ENCODE results near the gene ODC1. TPM values are rescaled to one million over a fixed set of nuclear protein-coding genes. Genes with fewer than 3 reads are reported as not detected.
"Not testable (repeated sequence)": the region's sequence is repeated elsewhere in the genome, so short reads cannot be mapped to it uniquely, and the experiment has no call there.

The ODC1 gene
- total RNA-seq, 1 donor from 2014 or later, result 37.2 TPM

- ATAC-seq (no peak), DNase-seq (ENCODE audit: missing footprints) (no peak)
- intact Hi-C loops (cut with DNase I), result no loop called here
Observed at GRCh38 chr2:10462178-10463083, 14.3 kb upstream of the ODC1 start.

GRCh38 chr2:10460366-10460796 is 12.3 kb upstream of the ODC1 start:
- ATAC-seq, result no peak
- DNase-seq (ENCODE audit: missing footprints), result no peak
- intact Hi-C loops (cut with DNase I), result no loop called here

GRCh38 chr2:10457846-10458598 is 9.9 kb upstream of the ODC1 start:
- ATAC-seq, result no peak

GRCh38 chr2:10457195-10457594 is 9.1 kb upstream of the ODC1 start:
- intact Hi-C loops (cut with DNase I); DNase-seq (ENCODE audit: missing footprints); ATAC-seq: not testable (repeated sequence)

More at GRCh38 chr2:10457846-10458598, 9.9 kb upstream of the ODC1 start:
- intact Hi-C loops (cut with DNase I), result no loop called here
- no peak for DNase-seq (ENCODE audit: missing footprints)

- ATAC-seq, result peak; percentile 77
- DNase-seq (ENCODE audit: missing footprints), result no peak
- intact Hi-C loops (cut with DNase I), result no loop called here
Observed at GRCh38 chr2:10454505-10454904, 6.4 kb upstream of the ODC1 start.

GRCh38 chr2:10453905-10454298 is 5.8 kb upstream of the ODC1 start:
- peak; percentile 1 for ATAC-seq
- intact Hi-C loops (cut with DNase I), result no loop called here
- no peak for DNase-seq (ENCODE audit: missing footprints)

GRCh38 chr2:10452956-10453904 is 5.1 kb upstream of the ODC1 start:
- no peak for ATAC-seq
- intact Hi-C loops (cut with DNase I), result no loop called here
- DNase-seq (ENCODE audit: missing footprints), result no peak

GRCh38 chr2:10452312-10452711 is 4.2 kb upstream of the ODC1 start:
- intact Hi-C loops (cut with DNase I), result no loop called here
- DNase-seq (ENCODE audit: missing footprints), result no peak
- ATAC-seq, result no peak

GRCh38 chr2:10451819-10452218 is 3.7 kb upstream of the ODC1 start:
- no peak for DNase-seq (ENCODE audit: missing footprints)
- no peak for ATAC-seq
- intact Hi-C loops (cut with DNase I), result no loop called here

GRCh38 chr2:10449838-10450691 is 1.9 kb upstream of the ODC1 start:
- DNase-seq (ENCODE audit: missing footprints) (no peak), ATAC-seq (no peak)
- intact Hi-C loops (cut with DNase I), result loop anchor here (2.0 to 5.0 kb wide), 2 partner anchors 103 to 207 kb away; no protein-coding TSS in a partner anchor

GRCh38 chr2:10449486-10449831 is 1.3 kb upstream of the ODC1 start:
- no peak for ATAC-seq
- no peak for DNase-seq (ENCODE audit: missing footprints)
- intact Hi-C loops (cut with DNase I), result loop anchor here (2.0 to 5.0 kb wide), 2 partner anchors 103 to 208 kb away; no protein-coding TSS in a partner anchor

GRCh38 chr2:10448576-10449485 is 704 bp upstream of the ODC1 start:
- DNase-seq (ENCODE audit: missing footprints) (peak; percentile 95), ATAC-seq (peak; percentile 86)
- intact Hi-C loops (cut with DNase I), result loop anchor here (2.0 to 5.0 kb wide), 2 partner anchors 104 to 208 kb away; no protein-coding TSS in a partner anchor

GRCh38 chr2:10447300-10447894 is 730 bp downstream of the ODC1 start:
- DNase-seq (ENCODE audit: missing footprints) (no peak), ATAC-seq (peak; percentile 9)
- intact Hi-C loops (cut with DNase I), result loop anchor here (5.0 kb wide), 1 partner anchor 210 kb away; no protein-coding TSS in a partner anchor

GRCh38 chr2:10446631-10447030 is 1.5 kb downstream of the ODC1 start:
- intact Hi-C loops (cut with DNase I), result loop anchor here (5.0 kb wide), 1 partner anchor 211 kb away; no protein-coding TSS in a partner anchor
- DNase-seq (ENCODE audit: missing footprints), result no peak

GRCh38 chr2:10444463-10444862 is 3.7 kb downstream of the ODC1 start:
- no peak for ATAC-seq
- intact Hi-C loops (cut with DNase I), result no loop called here

More at GRCh38 chr2:10446631-10447030, 1.5 kb downstream of the ODC1 start:
- no peak for ATAC-seq

GRCh38 chr2:10442469-10443126 is 5.5 kb downstream of the ODC1 start:
- DNase-seq (ENCODE audit: missing footprints); ATAC-seq; intact Hi-C loops (cut with DNase I): not testable (repeated sequence)

More at GRCh38 chr2:10444463-10444862, 3.7 kb downstream of the ODC1 start:
- DNase-seq (ENCODE audit: missing footprints), result no peak
